GM18502 (cell line): ENCODE results near the gene MAD1L1.

Source experiments
- ATAC-seq: cut with Tn5 transposase; IDR thresholded peaks from one replicate; pipeline ENCODE4 v1.9.1; 2021; ENCODE audit warnings: mild to moderate bottlenecking; ENCODE audit not compliant: unreplicated experiment, poor library complexity

Gene MAD1L1

DNA sequence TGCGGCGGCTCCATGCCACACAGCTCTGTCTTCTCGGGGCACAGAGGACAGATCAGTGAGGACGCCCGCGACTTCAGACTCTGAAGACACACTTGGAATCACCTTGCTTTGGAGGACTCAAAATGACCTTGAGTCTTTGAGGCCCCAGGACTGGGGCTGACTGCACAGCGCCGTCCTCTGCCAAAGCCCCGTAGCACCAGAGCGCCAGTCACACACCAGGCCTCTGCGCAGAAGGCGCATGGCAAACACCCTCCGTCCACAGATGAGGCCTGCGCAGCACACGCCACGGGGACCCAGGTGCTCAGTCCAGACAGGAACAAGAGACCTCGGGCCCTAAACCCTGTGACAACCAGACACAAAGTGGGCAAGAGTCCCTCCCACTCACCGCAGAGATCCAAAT is 134.7 kb downstream of the MAD1L1 start:
- ATAC-seq = no peak

DNA sequence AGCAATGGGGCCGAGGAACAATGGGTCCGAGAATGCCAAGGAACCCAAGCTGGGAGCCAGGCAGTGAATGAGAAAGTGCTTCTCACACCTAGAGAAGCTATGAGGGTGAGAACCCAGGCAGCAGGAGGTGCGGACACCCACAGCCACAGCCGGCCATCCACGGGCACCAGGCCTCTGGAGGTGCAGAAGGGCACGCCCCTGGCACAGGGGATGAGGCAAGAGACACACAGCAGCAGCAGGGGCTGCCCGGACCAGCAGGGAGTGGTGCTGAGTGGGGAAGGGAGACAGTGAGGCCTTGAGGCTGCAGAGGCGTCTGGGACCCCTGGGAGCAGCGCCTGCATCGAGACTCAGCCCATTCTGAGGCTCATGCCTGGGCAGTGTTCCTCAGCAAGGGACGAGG is 135.3 kb downstream of the MAD1L1 start:
- ATAC-seq = no peak

DNA sequence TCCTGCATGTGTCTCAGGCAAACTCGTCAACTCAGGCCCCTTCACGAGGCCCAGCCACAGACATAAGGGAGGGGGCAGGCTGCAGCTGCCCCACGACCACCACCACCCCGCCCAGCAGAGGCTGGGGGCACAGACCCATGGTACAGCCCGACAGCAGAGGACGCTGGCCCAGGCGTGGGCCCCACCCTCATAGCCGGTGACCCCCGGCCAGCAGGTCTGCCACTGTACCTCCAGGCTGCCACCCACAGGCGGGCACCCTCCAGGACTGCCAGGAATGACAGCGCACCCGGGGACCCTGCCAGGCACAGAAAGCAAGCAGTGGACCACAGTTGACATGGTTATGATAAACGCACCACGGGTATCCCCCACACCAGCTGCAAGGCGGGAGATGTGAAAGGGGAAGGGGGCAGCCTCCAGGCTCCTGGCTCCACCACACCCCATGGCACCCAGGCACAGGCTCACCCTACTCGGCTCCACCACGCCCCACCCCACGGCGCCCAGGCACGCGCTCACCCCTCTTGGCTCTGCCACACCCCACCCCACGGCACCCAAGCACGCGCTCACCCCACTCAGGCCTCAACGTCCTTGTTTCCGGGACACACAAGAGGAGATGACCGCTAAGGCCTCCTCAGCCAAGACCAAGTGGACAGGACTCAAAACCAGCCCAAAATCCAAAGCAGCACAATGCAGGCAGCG is 135.9 kb downstream of the MAD1L1 start:
- ATAC-seq = no peak

DNA sequence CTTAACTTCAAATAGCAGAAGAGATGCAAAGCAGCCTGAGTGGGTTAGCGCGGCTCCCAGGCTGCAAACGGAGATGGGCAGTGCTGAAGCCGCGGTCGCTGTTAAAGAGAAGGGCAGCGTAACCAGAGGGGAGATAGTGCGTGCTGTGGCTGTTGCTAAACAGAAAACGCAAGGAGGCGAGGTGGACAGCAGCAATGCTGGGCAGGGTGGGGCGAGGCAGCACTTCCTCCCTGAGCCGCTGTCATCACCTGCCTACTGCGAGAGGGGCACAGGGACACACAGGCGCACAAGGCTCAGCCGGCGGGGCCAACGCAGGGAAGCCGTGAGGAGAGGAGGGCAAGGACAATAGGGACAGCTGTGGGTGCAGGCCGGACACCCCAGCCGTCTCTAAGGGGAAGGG is 137.3 kb downstream of the MAD1L1 start:
- no peak for ATAC-seq

DNA sequence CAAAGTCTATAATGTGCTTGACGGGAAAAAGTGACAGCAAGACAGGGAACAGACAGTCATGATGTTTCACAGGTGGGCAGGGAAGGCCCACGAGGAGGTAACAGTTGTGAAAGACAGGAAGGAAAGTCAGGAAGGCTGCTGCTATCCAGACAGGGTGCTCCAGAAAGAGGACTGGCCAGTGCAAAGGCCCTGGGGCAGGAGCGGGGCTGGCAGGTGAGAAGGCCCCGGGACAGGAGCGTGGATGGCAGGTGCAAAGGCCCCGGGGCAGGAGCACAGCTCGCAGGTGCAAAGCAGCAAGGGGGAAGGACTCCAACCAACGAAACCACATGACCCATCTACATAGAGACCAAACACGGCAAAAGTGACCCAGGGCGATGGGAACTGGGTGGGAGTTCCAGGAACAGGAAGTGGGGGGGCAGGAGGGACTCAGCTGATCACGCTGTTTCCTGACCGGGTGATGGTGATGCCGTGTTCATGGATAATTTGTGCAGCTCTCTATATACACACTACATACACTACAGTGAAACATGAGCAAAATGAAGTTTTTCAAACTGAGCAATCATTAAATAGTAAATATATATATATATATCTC is 138.2 kb downstream of the MAD1L1 start:
- ATAC-seq = no peak

DNA sequence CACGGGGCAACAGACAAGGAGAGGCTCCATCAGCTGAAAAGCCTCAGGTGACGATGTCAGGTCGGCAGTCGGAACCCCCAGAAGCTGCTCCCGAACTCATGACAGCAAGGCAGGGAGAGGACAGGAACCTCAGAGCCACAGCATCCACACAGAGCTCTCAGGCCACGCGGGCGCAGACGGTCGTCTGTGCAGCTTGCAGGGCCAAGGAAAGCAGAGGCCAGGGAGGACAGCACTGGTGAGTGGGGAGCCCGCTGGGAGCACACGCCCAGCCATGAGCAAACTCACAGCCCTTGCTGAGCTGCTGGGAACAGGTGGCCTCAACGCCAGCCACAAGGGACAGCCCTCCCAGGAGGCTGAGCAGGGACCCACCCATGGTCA is 138.9 kb downstream of the MAD1L1 start:
- ATAC-seq = no peak

DNA sequence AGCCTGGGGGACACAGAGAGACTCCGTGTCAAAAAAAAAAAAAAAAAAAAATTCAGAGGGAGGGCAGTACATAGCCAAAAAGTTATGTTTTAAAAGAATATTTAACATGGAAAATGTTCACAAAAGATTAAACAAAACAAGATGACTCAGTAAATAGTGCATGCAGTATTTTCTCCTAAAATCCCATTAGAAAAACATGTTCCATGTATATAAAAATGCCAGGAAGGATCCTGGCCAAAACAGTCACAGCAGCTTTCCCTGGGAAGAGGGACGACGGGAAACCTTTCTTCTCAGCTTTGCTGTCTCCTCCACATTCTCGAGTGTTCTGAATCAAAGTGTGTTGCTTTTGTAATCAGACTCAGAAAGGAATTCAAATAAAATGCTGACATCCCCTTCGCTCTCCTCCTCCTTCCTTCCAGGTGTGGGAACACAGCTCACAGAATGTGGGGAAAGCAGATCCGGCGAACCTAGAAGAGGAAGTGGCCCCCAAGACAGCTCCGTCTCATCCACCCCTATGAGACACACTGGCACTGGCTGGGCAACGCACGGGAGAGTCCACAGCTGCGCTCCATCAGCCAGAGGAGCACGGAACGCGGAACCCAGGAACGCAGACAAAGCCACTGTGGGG is 139.4 kb downstream of the MAD1L1 start:
- no peak for ATAC-seq

DNA sequence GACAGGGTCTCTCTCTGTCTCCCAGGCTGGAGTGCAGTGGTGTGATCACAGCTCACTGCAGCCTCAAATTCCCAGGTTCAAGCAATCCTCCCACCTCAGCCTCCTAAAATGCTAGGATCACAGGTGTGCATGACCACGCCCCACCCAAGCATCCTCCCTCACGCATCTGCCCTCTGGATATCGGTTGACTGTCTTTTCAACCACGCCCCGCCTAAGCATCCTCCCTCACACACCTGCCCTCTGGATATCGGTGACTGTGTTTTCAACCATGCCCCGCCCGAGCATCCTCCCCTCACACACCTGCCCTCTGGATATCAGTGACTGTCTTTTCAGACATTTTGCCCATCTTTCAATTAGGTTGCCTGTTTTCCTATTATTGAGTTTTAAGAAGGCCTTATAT is 140.5 kb downstream of the MAD1L1 start:
- ATAC-seq = no peak

DNA sequence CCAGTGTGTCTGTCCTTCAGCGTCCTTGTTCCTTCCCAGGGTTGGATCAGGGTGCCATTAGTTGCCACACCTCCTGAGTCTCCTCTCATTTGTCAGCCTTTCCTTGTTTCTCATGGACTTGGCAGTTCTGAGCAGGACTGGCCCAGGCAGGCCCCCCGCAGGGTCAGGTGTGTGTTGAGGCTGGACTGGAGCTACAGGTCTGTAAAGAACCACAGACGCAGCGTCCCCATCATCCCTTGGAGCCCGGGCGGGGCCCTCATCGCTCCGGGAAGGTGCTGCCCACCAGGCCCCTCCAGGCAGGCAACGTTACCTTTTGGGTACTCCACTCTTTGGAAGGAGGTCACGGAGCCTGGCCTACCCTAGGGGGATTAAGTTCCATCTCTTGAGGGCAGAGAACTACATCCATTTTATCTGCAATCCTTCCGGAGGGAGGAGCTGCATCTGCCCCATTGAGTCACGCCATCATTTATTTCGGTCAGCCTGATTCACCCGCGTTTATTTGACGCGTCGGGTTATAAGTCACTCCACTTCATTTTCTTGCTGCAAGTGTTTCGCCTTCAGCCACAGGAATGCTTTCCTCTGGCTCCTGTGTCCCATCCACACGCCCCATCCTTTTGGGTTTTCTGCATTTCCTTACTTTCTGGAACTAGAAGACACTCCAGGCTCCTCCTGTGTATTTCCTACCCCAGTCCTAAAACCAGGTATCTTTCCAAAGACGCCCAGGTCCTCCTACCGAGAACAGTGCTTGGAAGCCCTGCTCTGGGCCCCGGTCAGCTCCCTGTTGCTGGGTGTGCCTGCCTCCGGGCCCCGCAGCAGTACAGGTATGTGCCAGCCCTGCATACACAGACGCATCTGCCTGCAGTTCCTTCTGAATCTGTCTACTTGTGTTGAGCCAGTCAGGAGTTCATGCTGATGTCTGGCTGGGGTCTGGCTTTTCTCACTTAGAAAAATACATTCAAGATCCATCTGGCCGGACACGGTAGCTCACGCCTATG is 141.9 kb downstream of the MAD1L1 start:
- ATAC-seq = no peak

DNA sequence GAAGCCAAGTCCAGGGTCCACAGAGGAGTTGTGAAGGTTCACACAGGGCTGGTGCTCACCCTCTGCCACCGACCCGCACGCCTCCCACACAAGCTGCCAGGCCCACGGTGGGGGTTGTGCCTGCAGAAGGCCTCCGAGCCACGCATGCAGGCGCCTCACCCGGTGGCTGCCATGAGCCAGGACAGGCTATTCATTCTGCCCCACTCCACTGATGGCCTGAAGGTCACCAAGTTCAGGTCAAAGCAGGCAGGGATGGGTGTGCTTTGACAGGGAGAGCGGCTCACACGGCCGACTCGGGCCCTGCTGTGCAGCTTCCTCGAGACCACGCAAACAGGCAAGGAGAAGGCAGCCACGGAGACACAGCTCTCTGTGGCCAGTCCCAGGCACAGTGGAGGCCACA is 143.9 kb downstream of the MAD1L1 start:
- no peak for ATAC-seq

DNA sequence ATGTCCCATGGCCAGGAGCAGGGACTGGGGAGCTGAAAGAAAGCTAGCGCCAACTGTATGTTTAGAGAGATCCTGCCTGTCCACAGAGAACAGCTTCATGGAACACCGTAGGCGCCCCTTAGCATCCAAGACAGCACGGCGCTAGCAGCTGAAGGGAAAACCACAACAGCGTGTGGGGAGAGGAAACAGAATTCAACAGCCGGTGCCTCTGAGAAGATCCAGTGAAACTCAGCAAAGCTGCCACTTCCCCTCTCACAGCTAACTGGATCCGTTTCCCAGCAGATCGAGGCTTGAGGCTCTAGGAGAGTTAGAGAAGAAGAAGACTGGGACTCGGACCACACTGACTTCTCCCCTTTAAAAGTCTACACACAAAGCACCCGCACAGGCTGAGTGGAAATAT is 145.0 kb downstream of the MAD1L1 start:
- no peak for ATAC-seq

DNA sequence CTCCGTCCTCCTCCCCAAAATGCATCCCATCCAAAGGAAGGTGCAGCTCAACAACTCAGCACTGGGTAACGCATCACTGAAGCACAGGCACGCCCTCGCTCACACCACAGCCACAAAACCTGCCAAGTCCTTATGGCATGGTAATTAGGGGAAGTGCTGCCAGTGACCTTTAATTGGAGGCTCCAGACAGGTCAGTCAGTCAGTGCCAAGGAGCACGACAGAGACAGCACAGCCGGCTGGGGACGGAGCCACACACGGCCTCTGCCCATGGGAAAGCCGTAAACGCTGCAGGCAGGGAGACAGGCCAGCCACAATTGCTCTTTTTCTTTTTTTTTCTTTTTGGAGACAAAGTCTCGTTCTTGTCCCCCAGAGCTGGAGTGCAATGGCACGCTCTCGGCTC is 146.5 kb downstream of the MAD1L1 start:
- no peak for ATAC-seq

DNA sequence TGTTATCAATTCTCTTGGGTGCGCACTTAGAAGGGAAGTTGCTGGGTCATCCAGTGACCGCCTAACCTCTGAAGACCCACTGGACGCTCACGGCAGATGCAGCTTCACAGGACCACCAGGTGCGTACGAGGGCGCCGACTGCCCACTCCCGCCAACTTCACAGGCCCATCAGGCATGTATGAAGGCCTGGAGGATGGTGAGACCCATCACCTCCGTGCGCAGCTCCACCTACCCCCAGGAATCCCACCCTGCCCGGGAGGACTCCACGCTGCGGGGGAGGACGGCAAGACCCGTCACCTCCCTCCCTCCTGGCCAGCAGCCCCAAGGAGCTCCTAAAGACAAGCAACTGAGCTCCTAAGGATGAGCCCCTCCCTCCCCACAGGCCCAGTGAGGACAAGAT is 146.9 kb downstream of the MAD1L1 start:
- no peak for ATAC-seq

DNA sequence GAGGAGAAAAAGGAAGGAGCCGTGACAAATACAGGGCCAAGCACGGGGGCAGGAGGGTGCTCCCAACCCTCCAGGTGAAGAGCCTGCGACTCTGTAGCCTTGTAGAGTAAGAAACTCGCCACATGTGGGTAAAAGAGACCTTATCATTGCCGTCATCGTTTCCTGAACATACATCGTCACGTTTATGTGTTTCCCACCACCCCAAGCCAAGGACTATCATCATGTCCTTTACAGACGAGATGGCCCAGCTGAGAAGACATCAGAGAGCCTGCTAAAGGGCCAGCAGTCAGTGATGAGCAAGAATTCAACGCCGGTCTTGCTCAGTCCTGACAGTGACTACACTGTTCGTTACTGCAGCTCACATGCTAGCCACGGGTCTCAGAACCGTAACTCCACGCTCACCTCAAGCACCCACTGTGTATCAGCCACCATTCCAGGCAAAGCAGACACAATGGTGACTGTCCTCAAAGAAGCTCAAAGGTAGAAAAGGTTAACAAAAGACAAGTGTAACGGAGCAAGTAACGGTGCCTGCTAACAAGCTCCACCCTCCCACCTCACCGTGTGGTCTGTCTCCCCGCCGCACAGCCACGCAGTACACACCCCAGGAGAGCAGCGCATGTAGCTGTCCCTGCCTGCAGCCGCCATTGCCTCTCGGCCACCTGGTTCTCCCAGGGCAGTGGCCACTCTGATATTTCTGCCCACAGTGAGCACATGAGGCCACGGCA is 147.8 kb downstream of the MAD1L1 start:
- ATAC-seq = no peak

DNA sequence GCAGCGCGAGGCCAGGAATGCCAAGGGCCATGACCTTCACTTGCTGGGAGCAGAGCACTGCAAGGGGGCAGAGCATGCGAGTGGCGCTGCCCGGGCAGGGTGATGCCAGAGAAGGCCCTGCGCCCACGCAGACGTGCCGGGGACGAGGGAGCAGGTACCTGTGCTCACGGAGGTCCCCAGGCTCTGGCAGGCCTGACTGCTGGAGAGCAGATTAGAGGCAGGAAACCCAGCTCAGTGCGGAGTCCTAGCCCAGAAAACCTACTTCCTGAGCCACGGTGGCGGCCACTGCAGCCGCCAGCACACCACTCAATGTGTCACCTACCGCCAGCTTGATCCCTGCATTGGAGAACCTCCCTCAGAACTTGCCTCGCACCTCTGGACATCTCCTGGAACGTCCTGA is 148.4 kb downstream of the MAD1L1 start:
- ATAC-seq = no peak

DNA sequence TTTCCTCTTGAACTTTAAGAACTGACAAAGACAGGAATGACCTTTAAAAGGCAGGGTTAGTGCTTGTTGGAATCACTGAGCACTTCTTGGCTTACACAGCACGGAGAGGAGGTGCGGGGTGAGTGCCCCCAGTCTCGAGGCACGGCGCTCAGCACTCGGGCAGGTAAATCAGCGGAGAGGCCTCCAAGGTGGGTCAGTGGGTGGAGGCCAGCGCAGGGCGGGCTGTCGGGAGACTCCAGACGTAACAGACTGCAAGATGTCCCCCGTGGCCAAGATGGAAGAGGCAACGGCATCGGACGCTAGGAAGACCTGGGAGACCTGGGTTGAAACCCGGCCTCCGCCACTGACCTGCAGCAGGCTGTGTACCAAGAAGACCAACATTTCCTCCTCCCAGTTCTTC is 149.4 kb downstream of the MAD1L1 start:
- ATAC-seq = no peak

DNA sequence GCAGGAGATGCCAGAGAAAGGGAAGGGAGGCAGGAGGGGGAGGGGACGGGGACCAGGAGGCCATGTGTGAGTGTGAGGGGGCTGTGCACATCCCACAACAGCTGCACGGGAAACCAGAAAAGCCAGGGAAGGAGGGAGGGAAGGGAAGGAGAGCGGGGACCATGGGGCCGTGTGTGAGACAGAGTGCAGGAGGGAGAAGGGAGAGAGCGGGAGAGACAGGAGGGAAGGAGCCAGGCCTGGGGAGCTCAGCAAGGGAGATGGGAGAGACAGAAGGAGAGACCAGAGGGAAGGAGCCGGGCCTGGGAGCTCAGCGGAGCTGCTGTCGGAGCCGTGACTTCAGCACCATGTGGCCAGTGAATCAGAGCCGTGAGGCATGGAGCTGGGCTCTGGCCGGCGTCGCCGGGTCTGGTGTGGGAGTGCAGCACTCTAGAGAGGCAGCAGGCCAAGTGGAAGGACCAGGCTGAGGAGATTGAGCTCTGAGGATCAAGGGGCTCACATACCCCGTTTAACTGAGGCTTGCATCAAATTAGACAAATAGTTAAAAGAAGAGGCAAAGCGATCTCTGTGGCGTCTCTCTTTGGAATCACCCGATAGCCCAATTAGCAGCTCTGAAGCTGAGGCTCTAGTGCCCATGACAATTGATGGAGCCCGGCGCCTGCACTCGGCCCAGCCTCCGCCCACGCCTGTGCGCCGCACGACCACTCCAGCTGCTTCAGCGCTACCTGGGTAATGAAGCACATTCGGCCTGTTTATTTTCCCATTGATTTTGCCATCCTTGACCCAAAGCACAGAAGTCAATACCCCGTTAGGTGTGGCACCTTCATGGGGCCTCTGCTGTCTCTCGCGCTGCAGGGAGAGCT is 150.4 kb downstream of the MAD1L1 start:
- no peak for ATAC-seq

DNA sequence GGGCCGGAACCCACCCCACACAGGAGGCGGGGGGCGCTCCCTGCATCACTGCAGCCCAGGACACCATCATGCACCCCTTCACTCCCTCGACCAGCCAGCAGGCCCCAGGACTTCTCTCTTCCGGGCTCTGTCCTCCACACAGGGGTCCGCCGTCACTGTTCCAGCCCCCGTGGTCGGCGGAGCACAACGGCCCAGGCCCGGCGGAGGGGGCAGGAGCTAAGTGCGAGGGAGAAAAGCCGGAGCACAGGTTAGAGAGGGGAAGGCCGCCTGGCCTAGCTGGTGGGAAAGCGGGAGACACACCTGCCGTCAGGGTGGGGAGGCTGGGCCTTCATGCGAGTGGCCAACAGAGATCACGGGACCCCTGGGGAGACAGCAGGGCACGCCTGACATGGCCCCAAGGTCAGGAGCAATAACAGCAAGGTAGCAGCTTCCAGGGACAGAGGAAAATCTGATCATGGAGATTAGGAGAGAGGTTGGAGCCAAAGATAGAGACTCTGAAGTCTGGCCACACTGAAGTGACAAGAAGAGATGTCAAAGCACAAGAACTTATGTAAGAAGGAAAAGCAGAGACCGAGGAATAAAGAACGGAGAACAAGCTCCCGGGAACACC is 151.1 kb downstream of the MAD1L1 start:
- ATAC-seq = no peak

DNA sequence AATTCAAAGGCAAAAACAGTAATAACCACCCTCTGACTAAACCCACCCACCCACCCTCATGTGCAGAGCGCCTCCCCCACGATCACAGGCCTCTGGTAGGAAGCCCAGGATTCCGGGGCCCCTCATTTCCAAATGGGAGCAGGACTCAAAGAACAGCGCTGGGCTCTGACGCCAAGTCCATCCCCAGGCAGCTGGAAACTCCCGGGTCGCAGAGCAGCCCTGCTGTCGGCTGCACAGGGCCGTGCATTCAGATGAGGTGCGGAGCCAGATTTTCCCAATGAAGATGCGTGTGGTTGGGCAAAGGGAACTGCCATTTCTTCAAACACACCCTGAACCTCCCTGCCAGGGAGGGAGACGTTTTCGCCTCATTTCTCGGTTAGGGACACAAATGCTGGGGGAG is 152.3 kb downstream of the MAD1L1 start:
- ATAC-seq = no peak
